Measurements from ENCODE around the gene HOXC9.

The HOXC9 gene

GRCh38 chr12:54002915-54003389 lies 3.0 kb downstream of the HOXC9 start:
- no peaks in the 10 kb centered on the region for H3F3A ChIP-seq (ENCODE audit: low read depth)
- no peak overlapping the region for H3K9ac ChIP-seq (ENCODE audit: low read depth, low read length, poor library complexity, severe bottlenecking)
- no peaks in the 10 kb centered on the region for H3K27me3 ChIP-seq (ENCODE audit: insufficient read depth, low read length, poor library complexity, severe bottlenecking)
- no peaks in the 10 kb centered on the region for H3K9me2 ChIP-seq (replicated peaks; ENCODE audit: low read depth, low read length)
- peaks cover 14% of the 10 kb centered on the region for H3K4me1 ChIP-seq (ENCODE audit: insufficient read depth, low read length, poor library complexity, severe bottlenecking)
- H2AFZ ChIP-seq (ENCODE audit: low read length), result no peak overlapping the region
- peaks cover 6% of the 10 kb centered on the region; the same call in 1 of the 2 replicates for H3K79me2 ChIP-seq (ENCODE audit: insufficient read depth, low read length)
- TF ChIP-seq CTCF (conservative IDR thresholded peaks at IDR 0.05; ENCODE audit: low read length), result no peak
- no peak for TF ChIP-seq EZH2phosphoT487 (IDR thresholded peaks at IDR 0.05; ENCODE audit: borderline replicate concordance)
- H3K36me3 ChIP-seq (ENCODE audit: insufficient read depth, low read length), result no peaks in the 10 kb centered on the region
- H4K20me1 ChIP-seq (ENCODE audit: insufficient read depth, low read length, poor library complexity, severe bottlenecking), result peaks cover 4% of the 10 kb centered on the region
- no peaks in the 10 kb centered on the region for H3K9me3 ChIP-seq (ENCODE audit: insufficient read depth, low read depth, low read length)
- H3K4me3 ChIP-seq (ENCODE audit: low read length, poor library complexity, severe bottlenecking), result no peak overlapping the region
- no peak overlapping the region for H3K4me2 ChIP-seq (ENCODE audit: low read depth, low read length, poor library complexity, severe bottlenecking)

DNA sequence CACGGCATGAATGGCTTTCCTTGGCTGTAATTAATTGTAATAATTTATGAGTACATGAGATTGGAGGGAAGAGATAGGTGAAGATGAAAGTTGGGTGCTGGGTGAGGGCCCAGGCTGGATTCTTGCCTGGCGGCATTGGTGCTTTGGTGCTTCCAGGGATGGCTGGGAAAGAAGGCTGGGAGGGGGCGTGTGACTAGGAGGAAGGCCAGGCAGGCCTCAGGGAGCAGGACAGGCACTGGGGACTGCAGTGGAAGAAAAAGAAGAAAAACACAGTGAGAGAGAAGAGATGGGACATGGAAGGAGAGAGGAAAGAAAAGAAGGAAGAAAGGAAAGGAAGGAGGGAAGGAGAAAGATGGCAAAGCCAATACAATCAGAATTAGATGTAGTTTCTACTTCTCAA lies 3.7 kb downstream of the HOXC9 start:
- Histone ChIP-seq H3K9me3 (ENCODE audit: insufficient read depth, low read depth, low read length) (no peaks in the 10 kb centered on the region), H3K36me3 (ENCODE audit: insufficient read depth, low read length) (no peaks in the 10 kb centered on the region), H3K79me2 (ENCODE audit: insufficient read depth, low read length) (peaks cover 1% of the 10 kb centered on the region; the same call in 1 of the 2 replicates), H3K4me2 (ENCODE audit: low read depth, low read length, poor library complexity, severe bottlenecking) (no peak overlapping the region), H2AFZ (ENCODE audit: low read length) (no peak overlapping the region), H3K27me3 (ENCODE audit: insufficient read depth, low read length, poor library complexity, severe bottlenecking) (no peaks in the 10 kb centered on the region), H3K4me1 (ENCODE audit: insufficient read depth, low read length, poor library complexity, severe bottlenecking) (peaks cover 8% of the 10 kb centered on the region), H4K20me1 (ENCODE audit: insufficient read depth, low read length, poor library complexity, severe bottlenecking) (no peaks in the 10 kb centered on the region), H3K4me3 (ENCODE audit: low read length, poor library complexity, severe bottlenecking) (no peak overlapping the region), H3K9ac (ENCODE audit: low read depth, low read length, poor library complexity, severe bottlenecking) (no peak overlapping the region), H3K9me2 (replicated peaks; ENCODE audit: low read depth, low read length) (no peaks in the 10 kb centered on the region), H3F3A (ENCODE audit: low read depth) (no peaks in the 10 kb centered on the region)
- TF ChIP-seq EZH2phosphoT487 (IDR thresholded peaks at IDR 0.05; ENCODE audit: borderline replicate concordance), result no peak
- TF ChIP-seq CTCF (conservative IDR thresholded peaks at IDR 0.05; ENCODE audit: low read length), result no peak

GRCh38 chr12:54004063-54004840 lies 4.3 kb downstream of the HOXC9 start:
- TF ChIP-seq EZH2phosphoT487 (IDR thresholded peaks at IDR 0.05; ENCODE audit: borderline replicate concordance), result no peak
- TF ChIP-seq CTCF (conservative IDR thresholded peaks at IDR 0.05; ENCODE audit: low read length), result peak; percentile 46
- Histone ChIP-seq H2AFZ (ENCODE audit: low read length) (no peak overlapping the region), H3K9me2 (replicated peaks; ENCODE audit: low read depth, low read length) (no peaks in the 10 kb centered on the region), H3K36me3 (ENCODE audit: insufficient read depth, low read length) (no peaks in the 10 kb centered on the region), H3K4me3 (ENCODE audit: low read length, poor library complexity, severe bottlenecking) (no peak overlapping the region), H4K20me1 (ENCODE audit: insufficient read depth, low read length, poor library complexity, severe bottlenecking) (no peaks in the 10 kb centered on the region), H3K9ac (ENCODE audit: low read depth, low read length, poor library complexity, severe bottlenecking) (no peak overlapping the region), H3K4me2 (ENCODE audit: low read depth, low read length, poor library complexity, severe bottlenecking) (no peak overlapping the region), H3K79me2 (ENCODE audit: insufficient read depth, low read length) (no peaks in the 10 kb centered on the region), H3K4me1 (ENCODE audit: insufficient read depth, low read length, poor library complexity, severe bottlenecking) (peaks cover 4% of the 10 kb centered on the region), H3K27me3 (ENCODE audit: insufficient read depth, low read length, poor library complexity, severe bottlenecking) (no peaks in the 10 kb centered on the region), H3K9me3 (ENCODE audit: insufficient read depth, low read depth, low read length) (no peaks in the 10 kb centered on the region), H3F3A (ENCODE audit: low read depth) (no peaks in the 10 kb centered on the region)

Measured in Loucy (cell line).